NK-92 (cell line): Measurements from ENCODE around the gene NUCB1.

Experiments
- DNase-seq: peaks from one replicate; lab custom pipeline; 2025; ENCODE audit not compliant: unreplicated experiment; lab: John Stamatoyannopoulos, UW

Gene NUCB1

DNA sequence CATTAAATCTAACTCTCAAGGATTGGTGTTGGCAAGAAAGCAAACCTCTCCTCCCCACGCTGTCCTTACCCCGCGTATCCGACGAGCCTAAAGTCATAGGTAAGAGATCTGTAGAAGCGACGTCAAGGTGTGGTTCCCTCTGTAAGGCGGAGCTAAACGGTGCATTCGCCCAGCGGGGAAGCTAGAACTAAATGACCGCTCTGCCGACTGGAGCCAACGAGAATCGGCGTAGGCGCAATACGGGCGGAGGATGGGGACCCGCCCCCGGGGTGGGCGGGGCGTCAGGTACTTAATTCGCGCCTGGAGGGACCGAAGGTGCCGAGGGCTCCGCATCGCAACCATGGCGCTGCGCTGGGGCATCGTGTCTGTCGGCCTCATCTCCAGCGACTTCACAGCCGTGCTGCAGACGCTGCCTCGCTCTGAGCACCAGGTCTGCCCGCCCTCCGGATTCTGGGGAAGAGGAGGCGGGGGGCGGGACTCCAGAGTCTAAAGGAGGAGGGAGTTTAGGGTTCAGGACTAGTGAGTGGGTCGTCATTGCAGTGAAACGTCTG lies 33.3 kb downstream of the NUCB1 start, which contains the start of gene DHDH:
Gene DHDH (plus strand): TSS at position 318 of the 551 bp plus-strand sequence. CDS start 23 bp downstream, at position 341.
- no peak for DNase-seq

DNA sequence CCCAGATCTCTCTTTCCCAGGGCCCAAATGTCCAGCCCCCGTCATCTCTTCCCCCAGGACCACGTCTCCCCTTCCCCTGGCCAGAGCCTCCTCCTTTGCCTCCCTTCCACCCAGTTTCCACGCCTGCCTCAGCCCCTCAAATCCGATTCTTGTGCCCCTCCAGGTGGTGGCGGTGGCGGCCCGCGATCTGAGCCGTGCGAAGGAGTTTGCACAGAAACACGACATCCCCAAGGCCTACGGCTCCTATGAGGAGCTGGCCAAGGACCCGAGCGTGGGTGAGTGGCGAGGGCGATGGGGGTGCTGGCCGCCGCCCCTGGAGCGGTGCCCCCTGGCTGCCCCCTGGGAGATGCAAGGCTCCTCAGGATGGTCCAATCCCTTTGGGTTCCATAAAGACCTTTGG lies 34.7 kb downstream of the NUCB1 start:
- no peak for DNase-seq

DNA sequence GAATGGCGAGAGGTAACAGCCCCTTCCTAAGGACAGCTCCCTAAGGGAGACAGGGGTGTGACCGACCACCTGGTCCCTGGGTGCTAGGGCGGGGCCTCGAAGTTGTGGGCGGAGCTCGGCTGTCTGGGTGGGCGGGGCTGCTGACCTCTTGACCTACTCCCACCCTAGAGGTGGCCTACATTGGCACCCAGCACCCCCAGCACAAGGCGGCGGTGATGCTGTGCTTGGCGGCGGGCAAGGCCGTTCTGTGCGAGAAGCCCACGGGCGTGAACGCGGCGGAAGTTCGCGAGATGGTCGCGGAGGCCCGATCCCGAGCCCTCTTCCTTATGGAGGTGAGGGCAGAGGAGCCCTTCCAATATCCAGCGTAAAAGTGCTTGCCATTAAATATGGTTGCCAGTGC lies 35.8 kb downstream of the NUCB1 start:
- no peak for DNase-seq

DNA sequence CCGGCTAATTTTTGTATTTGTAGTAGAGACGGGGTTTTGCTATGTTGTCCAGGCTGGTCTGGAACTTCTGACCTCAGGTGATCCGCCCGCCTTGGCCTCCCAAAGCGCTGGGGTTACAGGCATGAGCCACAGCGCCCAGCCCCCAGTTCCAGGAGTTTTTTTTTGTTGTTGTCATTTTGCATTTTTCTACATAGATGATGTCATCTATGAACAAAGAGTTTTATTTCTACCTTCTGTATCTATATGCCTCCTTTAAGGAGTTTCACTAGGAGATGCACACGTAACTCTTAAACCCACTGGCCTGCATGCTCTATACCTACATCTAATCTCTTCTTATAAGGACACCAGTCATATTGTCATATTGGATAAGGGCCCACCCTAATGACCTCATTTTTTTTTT lies 38.1 kb downstream of the NUCB1 start:
- no peak for DNase-seq

DNA sequence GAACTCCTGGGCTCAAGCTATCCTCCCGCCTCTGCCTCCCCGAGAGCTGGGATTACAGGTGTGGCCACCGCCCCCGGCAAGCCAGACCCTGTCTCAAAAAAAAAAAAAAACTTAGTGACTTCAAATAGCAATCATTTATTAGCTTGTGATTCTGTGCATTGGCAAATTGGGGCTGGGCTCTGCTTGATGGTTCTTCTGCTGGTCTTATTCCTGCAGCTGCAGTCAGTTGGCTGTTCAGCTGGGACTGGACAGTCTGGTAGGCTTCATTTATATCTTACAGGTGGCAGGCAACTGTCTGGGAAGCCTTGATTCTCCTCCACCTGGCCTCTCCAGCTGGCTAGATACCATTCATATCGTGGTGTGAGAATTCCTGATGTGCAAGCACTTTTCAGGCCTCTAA lies 40.8 kb downstream of the NUCB1 start:
- no peak for DNase-seq

DNA sequence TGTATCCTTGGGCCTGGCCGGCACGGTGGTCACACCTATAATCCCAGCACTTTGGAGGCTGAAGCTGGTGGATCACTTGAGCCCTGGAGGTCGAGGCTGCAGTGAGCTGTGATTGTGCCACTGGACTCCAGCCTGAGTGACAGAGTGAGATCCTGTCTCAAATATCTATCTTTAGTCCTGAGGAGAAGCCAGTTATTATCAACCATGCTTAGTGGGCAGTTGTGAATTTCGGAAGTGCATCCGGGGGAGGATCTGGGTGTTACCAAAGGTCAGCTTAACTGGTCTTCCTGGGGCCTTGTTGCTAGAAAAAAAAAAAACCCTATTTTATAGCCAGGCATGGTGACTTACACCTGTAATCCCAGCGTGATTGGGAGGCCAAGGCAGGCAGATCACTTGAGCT lies 43.0 kb downstream of the NUCB1 start:
- no peak for DNase-seq

DNA sequence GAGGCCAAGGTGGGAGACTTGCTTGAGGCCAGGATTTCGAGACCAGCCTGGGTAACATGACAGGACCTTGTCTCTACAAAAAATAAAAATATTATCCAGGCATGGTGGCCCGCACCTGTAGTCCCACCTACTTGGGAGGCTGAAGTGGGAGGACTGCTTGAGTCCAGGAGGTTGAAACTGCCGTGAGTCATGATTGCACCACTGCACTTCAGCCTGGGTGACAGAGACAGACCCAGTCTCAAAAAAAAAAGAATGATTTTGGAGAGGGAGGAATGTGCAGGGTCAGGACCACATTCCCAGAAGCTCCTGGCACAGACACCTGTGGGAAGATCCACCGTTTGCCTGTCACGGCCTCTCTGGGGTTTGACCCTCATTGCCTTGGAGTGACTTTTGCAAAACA lies 45.3 kb downstream of the NUCB1 start:
- no peak for DNase-seq

DNA sequence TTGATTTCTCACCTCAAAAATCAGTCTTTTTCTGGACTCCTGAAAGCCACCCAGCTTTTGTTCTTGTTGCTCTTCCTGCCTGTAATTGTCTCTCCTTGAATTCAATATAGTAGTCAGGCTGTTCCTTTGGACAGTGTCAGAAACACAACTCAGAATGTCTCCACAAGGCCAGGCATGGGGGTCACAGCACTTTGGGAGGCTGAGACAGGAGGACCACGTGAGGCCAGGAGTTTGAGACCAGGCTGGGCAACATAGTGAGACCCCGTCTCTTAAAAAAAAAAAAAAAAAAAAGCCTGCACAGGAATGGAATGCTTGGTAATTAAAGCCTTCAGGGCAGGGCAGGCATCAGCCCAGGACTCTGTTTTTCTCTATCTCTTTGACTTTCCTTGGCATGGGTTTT lies 45.7 kb downstream of the NUCB1 start:
- DNase-seq = no peak

DNA sequence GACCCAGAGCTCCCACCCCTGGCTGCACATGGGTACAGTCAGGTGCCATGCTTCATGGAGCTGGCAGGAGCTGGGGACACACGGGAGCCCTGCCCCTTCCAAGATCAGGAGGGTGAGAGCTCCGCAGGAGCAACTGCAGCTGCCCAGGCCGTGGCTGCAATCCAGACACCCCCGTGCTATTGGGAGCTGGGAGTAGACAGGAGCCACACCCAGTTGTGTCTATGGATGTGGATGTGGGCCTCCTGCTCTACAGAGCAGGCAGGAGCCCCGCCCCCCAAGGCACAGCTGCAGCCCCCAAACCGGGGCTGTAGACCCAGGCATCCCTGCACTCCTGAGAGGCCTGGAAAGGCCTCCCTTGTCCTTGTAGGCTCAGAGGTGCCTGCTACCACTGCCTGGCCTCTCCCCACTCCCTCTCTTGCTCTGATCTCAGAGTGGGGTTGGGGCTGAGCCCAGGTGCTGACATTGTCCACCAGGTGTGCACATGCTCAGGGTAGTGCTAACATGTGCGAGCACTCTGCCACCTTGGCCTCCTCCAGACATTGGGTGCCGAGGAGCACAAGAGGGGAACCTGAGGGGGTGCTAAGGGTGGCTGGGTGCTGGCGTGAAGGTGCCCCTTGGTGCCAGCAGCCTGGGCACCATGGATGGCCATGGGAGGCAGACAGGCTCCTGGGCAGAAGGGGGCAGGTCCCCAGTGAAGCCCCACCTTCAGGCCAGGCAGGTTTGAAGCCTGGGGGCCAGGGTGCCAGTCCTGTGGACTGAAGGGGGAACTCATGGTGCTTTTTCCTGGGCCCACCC lies 46.5 kb downstream of the NUCB1 start:
- no peak for DNase-seq

DNA sequence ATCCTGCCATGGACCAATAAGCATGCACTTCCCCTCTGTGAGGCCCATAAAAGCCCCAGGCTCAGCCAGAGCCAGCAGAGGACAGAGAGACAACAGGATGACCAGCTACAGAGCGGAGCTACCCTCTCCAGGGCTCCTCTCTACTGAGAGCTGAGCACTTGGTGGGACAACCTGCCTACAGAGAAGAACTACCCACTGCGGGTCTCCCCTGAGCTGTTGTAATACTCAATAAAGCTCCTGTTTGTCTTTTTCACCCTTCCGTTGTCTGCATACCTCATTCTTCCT lies 47.1 kb downstream of the NUCB1 start:
- no peak for DNase-seq

DNA sequence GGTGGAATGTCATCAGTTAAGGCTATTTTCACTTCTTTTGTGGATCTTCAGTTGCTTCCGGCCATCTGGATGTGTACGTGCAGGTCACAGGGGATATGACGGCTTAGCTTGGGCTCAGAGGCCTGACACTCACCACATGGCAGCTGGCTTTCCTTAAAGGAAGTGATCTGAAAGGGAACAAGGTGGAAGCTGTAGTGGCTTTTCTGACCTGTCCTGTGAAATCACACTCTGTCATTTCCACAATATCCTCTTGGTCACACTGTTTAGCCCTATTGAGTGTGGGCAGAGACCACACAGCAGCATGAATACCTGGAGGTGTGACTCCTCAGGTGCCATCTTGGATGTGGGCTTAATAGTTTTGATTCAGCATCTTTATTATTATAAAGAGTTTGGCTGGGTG lies 50.0 kb downstream of the NUCB1 start:
- no peak for DNase-seq

DNA sequence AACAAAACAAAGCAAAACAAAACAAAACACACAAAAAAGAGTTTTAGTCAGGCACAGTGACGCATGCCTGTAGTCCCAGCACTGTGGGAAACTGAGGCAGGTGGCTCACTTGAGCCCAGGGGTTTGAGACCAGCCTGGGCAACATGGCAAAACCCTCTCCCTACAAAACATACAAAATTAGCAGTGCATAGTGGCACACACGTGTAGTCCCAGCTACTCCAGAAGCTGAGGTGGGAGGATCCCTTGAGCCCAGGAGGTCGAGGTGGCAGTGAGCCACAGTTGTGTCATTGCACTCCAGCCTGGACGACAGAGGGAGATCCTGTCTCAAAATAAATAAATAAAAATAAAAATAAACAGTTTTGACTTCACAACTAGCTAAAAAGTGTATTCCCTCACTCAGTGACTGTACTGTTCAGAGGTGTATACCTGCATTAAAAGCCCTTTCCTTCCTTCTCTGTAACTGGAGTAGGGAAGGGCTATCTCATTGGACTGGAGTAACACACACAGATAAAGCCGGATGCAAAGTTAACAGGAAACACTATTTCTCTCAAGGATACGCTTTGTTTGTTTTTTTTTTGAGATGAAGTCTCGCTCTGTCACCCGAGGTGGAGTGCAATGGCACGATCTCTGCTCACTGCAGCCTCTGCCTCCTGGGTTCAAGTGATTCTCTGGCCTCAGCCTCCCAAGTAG lies 50.9 kb downstream of the NUCB1 start:
- no peak for DNase-seq

DNA sequence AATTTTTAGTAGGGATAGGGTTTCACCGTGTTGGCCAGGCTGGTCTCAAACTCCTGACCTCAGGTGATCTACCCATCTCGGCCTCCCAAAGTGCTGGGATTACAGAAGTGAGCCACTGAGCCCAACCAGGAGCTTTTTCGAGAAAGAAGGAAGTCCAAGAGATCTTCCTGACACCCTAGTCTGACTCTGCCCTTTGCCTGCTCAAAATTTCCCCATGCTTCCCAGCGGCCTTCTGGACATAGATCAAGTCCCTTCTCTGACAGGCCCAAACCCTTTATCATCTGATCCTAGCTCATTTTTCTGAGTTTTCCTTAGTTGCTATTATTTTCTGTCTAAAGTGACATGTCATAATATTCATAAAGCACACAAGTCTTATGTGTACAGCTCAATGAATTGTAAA lies 53.0 kb downstream of the NUCB1 start:
- DNase-seq = no peak

DNA sequence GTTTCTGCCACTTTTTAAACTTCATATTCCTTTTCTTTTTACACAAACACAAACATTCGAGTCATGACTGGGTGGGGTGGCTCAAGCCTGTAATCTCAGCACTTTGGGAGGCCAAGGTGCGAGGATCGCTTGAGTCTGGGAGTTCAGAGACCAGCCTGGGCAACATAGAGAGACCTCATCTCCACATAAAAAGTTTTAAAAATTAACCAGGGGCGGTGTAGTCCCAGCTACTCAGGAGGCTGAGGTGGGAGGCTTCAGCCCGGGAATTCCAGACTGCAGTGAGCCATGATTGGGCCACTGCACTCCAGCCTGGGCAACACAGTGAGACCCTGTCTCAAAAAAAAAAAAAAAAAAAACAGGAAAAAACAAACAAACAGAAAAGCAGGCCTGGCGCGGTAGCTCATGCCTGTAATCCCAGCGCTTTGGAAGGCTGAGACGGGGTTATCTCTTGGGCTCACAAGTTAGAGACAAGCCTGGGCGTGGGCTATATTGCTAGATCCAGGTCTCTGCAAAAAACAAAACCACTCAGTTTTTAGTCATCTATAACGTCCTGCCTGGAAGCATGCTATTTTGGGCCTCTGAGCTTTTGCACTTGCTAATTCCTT lies 54.0 kb downstream of the NUCB1 start:
- no peak for DNase-seq

DNA sequence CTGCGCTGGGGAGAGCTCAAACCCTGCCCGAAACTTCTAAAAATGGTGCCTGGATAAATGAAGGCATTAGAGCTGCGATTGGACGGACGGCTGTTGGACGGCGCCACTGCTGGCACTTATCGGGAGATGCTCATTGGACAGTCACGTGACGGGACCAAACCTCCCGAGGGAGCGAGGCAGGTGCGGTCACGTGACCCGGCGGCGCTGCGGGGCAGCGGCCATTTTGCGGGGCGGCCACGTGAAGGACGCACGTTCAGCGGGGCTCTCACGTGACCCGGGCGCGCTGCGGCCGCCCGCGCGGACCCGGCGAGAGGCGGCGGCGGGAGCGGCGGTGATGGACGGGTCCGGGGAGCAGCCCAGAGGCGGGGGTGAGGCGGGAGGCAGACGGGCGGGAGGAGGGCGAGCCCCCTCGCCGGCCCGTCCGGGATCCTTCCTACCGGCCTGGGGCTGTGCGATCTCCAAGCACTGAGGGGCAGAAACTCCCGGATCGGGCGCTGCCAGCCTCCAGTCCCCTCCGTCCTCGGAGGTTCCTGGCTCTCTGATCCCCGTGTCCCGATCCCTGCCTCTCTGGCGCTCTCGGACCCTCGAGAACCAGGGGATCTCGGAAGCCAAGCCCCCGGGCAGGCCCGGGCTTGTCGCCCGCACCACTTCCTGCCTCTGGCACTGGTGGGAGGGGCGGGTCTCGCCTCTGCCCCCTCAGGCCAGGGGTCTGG lies 54.6 kb downstream of the NUCB1 start, which contains the start of gene BAX:
Gene BAX (plus strand): TSS at position 281 of the 713 bp plus-strand sequence. CDS start 54 bp downstream, at position 335.
- no peak for DNase-seq

DNA sequence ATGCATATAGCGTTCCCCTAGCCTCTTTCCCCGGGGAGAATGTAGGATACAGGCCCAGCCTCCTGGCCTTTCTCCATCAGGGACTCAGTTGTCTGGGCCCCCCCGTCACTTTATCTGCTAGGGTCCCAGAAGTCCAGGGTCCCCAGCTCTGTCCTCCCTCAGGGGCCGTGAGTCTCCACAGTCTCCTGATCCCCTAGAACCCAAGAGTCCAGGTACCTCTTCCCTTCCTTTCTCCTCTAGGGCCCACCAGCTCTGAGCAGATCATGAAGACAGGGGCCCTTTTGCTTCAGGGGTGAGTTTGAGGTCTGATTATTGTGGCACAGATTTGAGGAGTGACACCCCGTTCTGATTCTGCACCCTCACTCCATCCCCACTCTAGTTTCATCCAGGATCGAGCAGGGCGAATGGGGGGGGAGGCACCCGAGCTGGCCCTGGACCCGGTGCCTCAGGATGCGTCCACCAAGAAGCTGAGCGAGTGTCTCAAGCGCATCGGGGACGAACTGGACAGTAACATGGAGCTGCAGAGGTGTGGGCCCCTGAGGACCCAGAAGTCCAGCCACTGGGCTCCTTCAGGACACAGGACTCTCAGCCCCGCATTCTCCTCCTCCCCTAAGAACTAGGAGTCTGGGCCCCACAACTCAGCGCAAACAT lies 55.3 kb downstream of the NUCB1 start:
- DNase-seq = no peak

DNA sequence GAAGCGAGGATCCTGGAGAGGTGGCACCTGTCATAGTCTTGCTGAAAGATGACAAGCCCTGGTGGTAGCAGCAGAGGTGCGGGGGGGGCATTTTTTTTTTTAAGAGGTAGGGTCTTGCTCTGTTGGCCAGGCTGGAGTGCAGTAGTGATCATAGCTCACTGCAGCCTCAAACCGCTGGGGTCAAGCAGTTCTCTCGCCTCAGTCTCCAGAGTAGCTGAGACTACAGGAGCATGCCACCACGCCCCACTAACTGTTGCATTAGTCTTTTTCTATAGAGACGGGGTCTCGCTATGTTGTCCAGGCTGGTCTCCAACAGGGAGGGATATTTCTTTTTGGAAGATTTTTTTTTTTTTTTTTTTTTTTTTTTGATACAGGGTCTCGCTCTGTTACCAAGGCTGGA lies 57.9 kb downstream of the NUCB1 start:
- no peak for DNase-seq

DNA sequence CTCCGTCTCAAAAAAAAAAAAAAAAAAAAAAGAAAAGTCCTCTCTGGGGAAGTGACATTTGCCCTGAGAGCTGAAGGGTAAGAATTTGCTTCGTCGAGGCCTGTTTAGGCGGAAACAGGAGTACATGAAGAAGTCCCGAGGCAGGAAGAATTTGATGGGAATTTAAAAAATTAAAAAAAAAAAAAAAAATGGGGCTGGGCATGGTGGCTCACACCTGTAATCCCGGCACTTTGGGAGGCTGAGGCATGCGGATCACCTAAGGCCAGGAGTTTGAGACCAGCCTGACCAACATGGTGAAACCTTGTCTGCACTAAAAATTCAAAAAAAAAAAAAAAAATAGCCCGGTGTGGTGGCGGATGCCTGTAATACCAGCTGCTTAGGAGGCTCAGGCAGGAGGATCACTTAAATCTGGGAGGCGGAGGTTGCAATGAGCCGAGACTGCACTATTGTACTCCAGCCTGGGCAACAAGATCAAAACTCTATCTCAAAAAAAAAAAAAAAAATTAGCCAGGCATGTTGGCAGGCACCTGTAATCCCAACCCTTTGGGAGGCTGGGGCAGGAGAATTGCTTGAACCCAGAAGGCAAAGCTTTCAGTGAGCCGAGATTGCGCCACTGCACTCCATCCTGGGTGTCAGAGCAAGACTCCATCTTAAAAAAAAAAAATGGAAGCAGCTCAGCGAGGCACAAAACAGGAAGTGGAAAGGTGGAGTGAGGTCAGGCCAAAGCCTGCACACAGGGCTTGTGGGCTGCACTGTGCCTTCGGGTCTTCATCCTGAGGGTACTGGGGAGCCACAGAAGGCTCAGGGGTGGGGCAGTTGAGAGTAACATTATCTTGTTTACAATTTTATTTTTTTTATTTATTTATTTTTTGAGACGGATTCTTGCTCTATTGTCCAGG lies 59.5 kb downstream of the NUCB1 start:
- no peak for DNase-seq

DNA sequence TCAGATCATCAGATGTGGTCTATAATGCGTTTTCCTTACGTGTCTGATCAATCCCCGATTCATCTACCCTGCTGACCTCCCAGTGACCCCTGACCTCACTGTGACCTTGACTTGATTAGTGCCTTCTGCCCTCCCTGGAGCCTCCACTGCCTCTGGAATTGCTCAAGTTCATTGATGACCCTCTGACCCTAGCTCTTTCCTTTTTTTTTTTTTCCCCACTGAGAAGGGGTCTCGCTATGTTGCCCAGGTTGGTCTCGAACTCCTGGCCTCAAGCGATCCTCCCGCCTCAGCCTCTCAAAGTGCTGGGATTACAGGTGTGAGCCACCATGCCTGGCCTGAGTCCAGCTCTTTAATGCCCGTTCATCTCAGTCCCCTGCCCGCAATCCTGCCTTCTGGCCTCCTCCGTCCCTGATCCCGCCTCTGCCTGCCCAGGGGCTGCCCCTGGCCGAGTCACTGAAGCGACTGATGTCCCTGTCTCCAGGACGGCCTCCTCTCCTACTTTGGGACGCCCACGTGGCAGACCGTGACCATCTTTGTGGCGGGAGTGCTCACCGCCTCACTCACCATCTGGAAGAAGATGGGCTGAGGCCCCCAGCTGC lies 61.0 kb downstream of the NUCB1 start:
- no peak for DNase-seq

DNA sequence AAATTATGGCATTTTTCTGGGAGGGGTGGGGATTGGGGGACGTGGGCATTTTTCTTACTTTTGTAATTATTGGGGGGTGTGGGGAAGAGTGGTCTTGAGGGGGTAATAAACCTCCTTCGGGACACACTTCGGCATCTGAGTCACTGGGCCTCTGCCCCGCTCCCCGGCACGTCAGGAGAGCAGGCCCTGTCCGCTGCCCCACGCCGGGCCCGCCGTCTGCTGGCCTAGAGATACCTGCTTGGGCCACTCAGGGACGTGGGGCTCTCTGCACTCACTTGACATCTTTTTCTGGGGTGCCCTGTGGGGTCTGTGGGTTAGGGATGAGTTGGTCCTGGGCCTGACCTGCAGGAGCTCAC lies 61.5 kb downstream of the NUCB1 start:
- no peak for DNase-seq
